HG02623 (cell line): ENCODE measurements around the gene UBE2O.
"Not testable (repeated sequence)": the region's sequence is repeated elsewhere in the genome, so short reads cannot be mapped to it uniquely, and the experiment has no call there.

Experiments used
- ATAC-seq: cut with Tn5 transposase; IDR thresholded peaks from one replicate; pipeline ENCODE4 v1.9.1; 2021; ENCODE audit warnings: moderate library complexity; ENCODE audit not compliant: unreplicated experiment

UBE2O gene

DNA sequence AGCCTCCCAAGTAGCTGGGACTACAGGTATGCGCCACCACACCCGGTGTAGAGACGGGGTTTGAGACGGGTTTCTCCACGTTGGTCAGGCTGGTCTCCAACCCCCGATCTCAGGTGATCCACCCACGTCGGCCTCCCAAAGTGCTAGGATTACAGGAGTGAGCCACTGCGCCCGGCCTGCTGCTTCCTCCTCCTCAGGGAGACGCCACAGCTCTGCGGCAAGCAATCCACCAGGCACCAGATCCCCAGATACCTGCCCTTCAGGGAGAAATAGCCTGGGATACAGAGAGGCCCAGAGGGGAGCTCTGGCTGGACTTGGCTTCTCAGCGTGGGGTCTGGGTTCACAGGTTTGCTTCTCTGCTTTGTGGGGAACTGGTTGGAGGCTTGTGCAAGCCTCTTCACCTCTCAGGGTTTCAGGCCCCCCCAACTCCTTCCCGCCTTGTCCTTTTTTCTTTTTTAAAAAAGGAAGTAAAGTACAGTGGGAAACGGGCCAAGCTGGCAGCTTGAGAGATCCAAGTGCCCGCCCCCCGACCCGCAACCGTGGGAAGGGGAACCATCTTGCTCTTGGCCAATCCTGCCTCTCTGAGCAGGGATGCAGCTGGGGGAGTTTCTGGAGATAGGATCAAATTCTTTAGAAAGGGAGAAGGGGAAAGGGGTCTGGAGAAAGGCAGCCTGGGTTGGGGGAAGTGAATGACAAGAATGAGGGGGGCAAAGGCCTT lies 71.2 kb downstream of the UBE2O start:
- no peak for ATAC-seq

GRCh38 chr17:76379646-76380376 lies 73.1 kb downstream of the UBE2O start:
- no peak for ATAC-seq

GRCh38 chr17:76379275-76379641 lies 73.7 kb downstream of the UBE2O start:
- no peak for ATAC-seq

DNA sequence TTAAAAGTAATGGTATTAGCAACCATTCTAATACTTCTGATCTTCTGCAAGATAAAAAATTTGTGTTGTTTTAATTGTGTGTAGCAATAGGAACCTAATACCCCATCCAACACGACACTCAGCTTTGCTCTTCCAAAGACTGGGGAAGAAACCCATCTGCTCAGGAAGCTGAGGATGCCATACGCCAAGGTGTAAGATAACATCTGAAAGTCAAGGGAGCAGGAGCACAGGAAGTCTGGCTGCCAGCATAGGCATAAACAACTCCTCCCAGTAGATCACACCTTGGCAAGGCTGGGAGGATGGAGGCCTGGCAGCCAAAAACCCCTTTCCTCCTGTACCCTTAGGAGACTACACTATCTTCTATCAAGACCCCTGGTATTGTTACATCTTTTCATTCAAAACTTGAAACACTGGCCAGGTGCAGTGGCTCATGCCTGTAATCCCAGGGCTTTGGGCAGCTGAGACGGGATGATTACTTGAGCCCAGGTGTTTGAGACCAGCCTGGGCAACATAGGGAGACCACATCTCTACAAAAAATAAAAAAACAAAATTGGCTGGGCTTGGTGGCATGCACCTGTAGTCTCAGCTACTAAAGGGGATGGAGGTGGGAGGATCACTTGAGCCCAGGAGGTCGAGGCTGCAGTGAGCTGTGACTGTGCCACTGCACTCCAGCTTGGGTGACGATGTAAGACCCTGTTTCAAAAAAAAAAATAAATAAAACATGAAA lies 74.2 kb downstream of the UBE2O start:
- ATAC-seq, result no peak

- no peak for ATAC-seq
Observed at GRCh38 chr17:76376318-76377133, 76.4 kb downstream of the UBE2O start.

- no peak for ATAC-seq
Observed at GRCh38 chr17:76371656-76372628, 81.0 kb downstream of the UBE2O start.

GRCh38 chr17:76370261-76370993 lies 82.5 kb downstream of the UBE2O start:
- no peak for ATAC-seq

- ATAC-seq, result no peak
Observed at GRCh38 chr17:76369804-76370203, 83.1 kb downstream of the UBE2O start.

DNA sequence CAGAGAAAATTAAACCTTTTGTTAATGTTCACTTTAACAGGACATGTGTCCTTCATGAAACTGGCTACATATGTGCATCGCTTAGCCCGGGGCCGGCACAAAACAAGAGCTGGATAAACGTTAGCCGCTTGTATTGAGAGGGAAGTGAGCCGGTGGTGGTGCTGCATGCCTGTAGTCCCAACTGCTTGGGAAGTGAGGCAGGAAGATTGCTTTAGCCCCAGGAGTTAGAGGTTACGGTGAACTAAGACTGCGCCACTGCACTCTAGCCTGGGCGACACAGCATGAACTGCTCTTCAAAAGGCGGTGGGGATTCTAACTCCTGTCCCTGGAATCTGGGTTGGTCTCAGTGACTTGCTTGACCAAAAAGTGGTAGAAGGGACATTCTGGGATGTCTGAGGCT lies 83.6 kb downstream of the UBE2O start:
- no peak for ATAC-seq

- no peak for ATAC-seq
Observed at GRCh38 chr17:76368545-76368944, 84.4 kb downstream of the UBE2O start.

GRCh38 chr17:76367642-76368041 lies 85.3 kb downstream of the UBE2O start:
- no peak for ATAC-seq

DNA sequence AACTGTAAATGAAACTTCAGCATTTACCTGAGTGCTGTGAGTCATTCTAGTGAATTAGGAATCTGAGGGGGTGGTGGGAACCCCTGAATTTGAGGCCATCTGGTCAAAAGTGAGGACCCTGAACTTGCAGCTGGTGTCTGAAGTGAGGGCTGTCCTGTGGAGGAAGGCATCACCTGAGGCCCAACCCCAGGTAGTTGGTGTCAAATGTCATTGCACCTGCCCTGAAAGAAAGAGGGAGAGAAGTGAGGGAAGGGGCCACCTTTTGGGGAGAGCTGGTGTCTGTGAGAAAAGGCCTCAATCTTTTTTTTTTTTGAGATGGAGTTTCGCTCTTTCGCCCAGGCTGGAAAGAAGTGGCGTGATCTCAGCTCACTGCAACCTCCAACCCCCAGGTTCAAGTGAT lies 86.7 kb downstream of the UBE2O start:
- no peak for ATAC-seq

GRCh38 chr17:76365256-76365903 lies 87.6 kb downstream of the UBE2O start:
- no peak for ATAC-seq

- ATAC-seq, result no peak
Observed at GRCh38 chr17:76363107-76363842, 89.7 kb downstream of the UBE2O start.

DNA sequence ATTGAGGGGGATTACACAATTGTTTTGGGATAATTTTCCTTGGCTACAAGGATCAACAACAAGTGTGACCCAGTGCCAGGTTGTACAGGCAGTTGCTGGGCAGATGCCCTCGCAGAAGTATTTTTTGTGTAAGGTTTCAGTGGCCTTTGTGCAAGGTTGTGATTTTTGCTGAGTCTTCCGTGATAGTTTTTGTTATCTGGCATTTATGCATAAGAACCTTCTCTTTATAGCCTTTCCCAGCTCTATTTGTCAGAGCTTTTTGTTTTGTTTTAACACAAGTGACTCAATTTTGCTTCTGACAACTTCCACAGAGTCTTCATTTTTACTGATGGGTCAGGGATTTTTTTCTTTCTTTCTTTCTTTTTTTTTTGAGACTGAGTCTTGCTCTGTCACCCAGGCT lies 92.5 kb downstream of the UBE2O start:
- ATAC-seq, result no peak

DNA sequence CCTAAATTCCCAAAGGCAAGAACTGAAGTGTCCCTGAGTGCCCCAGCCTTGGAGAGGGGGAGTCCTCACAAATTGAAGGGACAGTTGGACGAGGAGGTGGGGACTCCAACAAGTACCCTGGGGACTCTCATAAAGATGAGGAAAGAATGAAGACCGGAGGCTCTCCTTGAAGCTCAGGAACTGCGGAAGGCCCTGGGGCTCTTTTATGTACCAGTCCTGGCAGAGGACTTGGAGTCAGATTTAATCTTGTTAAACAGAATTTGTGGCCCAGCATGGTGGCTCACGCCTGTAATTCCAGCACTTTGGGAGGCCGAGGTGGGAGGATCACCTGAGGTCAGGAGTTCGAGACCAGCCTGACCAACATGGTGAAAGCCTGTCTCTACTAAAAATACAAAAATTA lies 93.2 kb downstream of the UBE2O start:
- not testable (repeated sequence) for ATAC-seq

- ATAC-seq, result no peak
Observed at GRCh38 chr17:76359375-76359774, 93.6 kb downstream of the UBE2O start.

GRCh38 chr17:76357597-76358158 lies 95.3 kb downstream of the UBE2O start:
- no peak for ATAC-seq
